Activated T-helper 1 cell treated with anti-CD3 and anti-CD28 coated beads, Interleukin-12 subunit alpha, Interleukin-12 subunit beta, Interleukin-2, Interleukin-4 antibody, amounts not matched to agents 30 ng/mL and 10 ng/mL and 1 ng/mL, durations not matched to agents 14 hours and 24 hours and 36 hours (primary cell): ENCODE results near the gene SYPL2. TPM values are rescaled to one million over a fixed set of nuclear protein-coding genes. Genes with fewer than 3 reads are reported as not detected.
A peak's percentile ranks its signal among the peaks of the same experiment; 100 is the strongest.
"Not testable (repeated sequence)": the region's sequence is repeated elsewhere in the genome, so short reads cannot be mapped to it uniquely, and the experiment has no call there.

Experiments used
- DNase-seq: peaks from one replicate; pipeline ENCODE4 v3.0.0; 2021; ENCODE audit warnings: low spot score
- H3K27ac Mint-ChIP-seq: one replicate; pipeline ENCODE4 v1.8.0; 2021; ENCODE audit warnings: mild to moderate bottlenecking, mixed read lengths
- H3K27me3 Mint-ChIP-seq: one replicate; pipeline ENCODE4 v1.8.0; 2022; ENCODE audit warnings: mild to moderate bottlenecking, moderate library complexity, mixed read lengths; ENCODE audit not compliant: insufficient read depth
- H3K36me3 Mint-ChIP-seq: one replicate; pipeline ENCODE4 v1.8.0; 2021; ENCODE audit warnings: low read depth, mixed read lengths
- H3K4me1 Mint-ChIP-seq: one replicate; pipeline ENCODE4 v1.8.0; 2021; ENCODE audit warnings: low read depth, mixed read lengths
- H3K4me3 Mint-ChIP-seq: one replicate; pipeline ENCODE4 v1.8.0; 2021; ENCODE audit warnings: mild to moderate bottlenecking, moderate library complexity, mixed read lengths
- H3K9me3 Mint-ChIP-seq: one replicate; pipeline ENCODE4 v1.8.0; 2021; ENCODE audit warnings: mixed read lengths
- intact Hi-C: fragments of 100-400 bp; cut with micrococcal nuclease; formaldehyde crosslinking; loops from one replicate; pipeline ENCODE4 v1.15.1; 2024
- total RNA-seq: library from RNA; stranded (reverse); gene quantifications from 2 replicates; pipeline ENCODE4 v1.2.3, GENCODE V29; 2022

The SYPL2 gene
- total RNA-seq, 1 donor from 2014 or later, result not detected

GRCh38 chr1:109445949-109446695, 20.2 kb upstream of the SYPL2 start:
- H3K36me3 Mint-ChIP-seq, H3K4me1 Mint-ChIP-seq, intact Hi-C loops, H3K4me3 Mint-ChIP-seq, H3K27ac Mint-ChIP-seq, DNase-seq, H3K9me3 Mint-ChIP-seq: not testable (repeated sequence)
- H3K27me3 Mint-ChIP-seq, result peaks cover 37% of the 10 kb centered on the region

- no peak for DNase-seq
- H3K4me1 Mint-ChIP-seq, result no peaks in the 10 kb centered on the region
- intact Hi-C loops, result no loop called here
Observed at GRCh38 chr1:109447524-109447923, 18.8 kb upstream of the SYPL2 start.

GRCh38 chr1:109454497-109455133, 11.7 kb upstream of the SYPL2 start:
- Mint-ChIP-seq H3K4me1 (no peaks in the 10 kb centered on the region), H3K27me3 (peaks cover 30% of the 10 kb centered on the region), H3K27ac (no peak overlapping the region), H3K9me3 (peaks cover 21% of the 10 kb centered on the region), H3K4me3 (no peak overlapping the region), H3K36me3 (no peaks in the 10 kb centered on the region)
- intact Hi-C loops, result no loop called here
- DNase-seq, result no peak

More at GRCh38 chr1:109447524-109447923, 18.8 kb upstream of the SYPL2 start:
- Mint-ChIP-seq H3K36me3 (no peaks in the 10 kb centered on the region), H3K27ac (no peak overlapping the region), H3K27me3 (peaks cover 38% of the 10 kb centered on the region), H3K4me3 (no peak overlapping the region), H3K9me3 (peaks cover 3% of the 10 kb centered on the region)

GRCh38 chr1:109457819-109458218, 8.5 kb upstream of the SYPL2 start:
- H3K9me3 Mint-ChIP-seq, result peaks cover 20% of the 10 kb centered on the region
- peaks cover 40% of the 10 kb centered on the region for H3K27me3 Mint-ChIP-seq
- intact Hi-C loops, result no loop called here
- DNase-seq, result no peak
- no peaks in the 10 kb centered on the region for H3K4me1 Mint-ChIP-seq
- H3K4me3 Mint-ChIP-seq, result no peak overlapping the region
- no peaks in the 10 kb centered on the region for H3K36me3 Mint-ChIP-seq
- no peak overlapping the region for H3K27ac Mint-ChIP-seq

GRCh38 chr1:109466125-109466451, 258 bp upstream of the SYPL2 start:
- no peaks in the 10 kb centered on the region for H3K4me1 Mint-ChIP-seq
- peak overlapping the region; percentile 72 for H3K4me3 Mint-ChIP-seq
- H3K36me3 Mint-ChIP-seq, result no peaks in the 10 kb centered on the region
- no peaks in the 10 kb centered on the region for H3K9me3 Mint-ChIP-seq
- no peak for DNase-seq
- H3K27ac Mint-ChIP-seq, result no peak overlapping the region
- peaks cover 82% of the 10 kb centered on the region for H3K27me3 Mint-ChIP-seq
- intact Hi-C loops, result loop anchor here (5.0 kb wide), 1 partner anchor 39 kb away; the partner anchor contains the start of gene PSMA5

- DNase-seq, result no peak
- Mint-ChIP-seq H3K4me1 (no peaks in the 10 kb centered on the region), H3K9me3 (no peaks in the 10 kb centered on the region), H3K36me3 (no peaks in the 10 kb centered on the region), H3K4me3 (peak overlapping the region; percentile 19), H3K27me3 (peaks cover 78% of the 10 kb centered on the region), H3K27ac (no peak overlapping the region)
- intact Hi-C loops, result loop anchor here (5.0 kb wide), 1 partner anchor 40 kb away; the partner anchor contains the start of gene PSMA5
Observed at GRCh38 chr1:109467301-109467777, 993 bp downstream of the SYPL2 start.

- peaks cover 76% of the 10 kb centered on the region for H3K27me3 Mint-ChIP-seq
Observed at GRCh38 chr1:109468061-109468460, 1.7 kb downstream of the SYPL2 start.

GRCh38 chr1:109468903-109469302, 2.6 kb downstream of the SYPL2 start:
- Mint-ChIP-seq H3K4me1 (no peaks in the 10 kb centered on the region), H3K4me3 (no peak overlapping the region), H3K27ac (no peak overlapping the region), H3K27me3 (peaks cover 71% of the 10 kb centered on the region), H3K36me3 (no peaks in the 10 kb centered on the region), H3K9me3 (no peaks in the 10 kb centered on the region)
- intact Hi-C loops, result loop anchor here (5.0 kb wide), 1 partner anchor 42 kb away; the partner anchor contains the start of gene PSMA5
- no peak for DNase-seq

More at GRCh38 chr1:109468061-109468460, 1.7 kb downstream of the SYPL2 start:
- Mint-ChIP-seq H3K9me3 (no peaks in the 10 kb centered on the region), H3K4me3 (no peak overlapping the region), H3K4me1 (no peaks in the 10 kb centered on the region), H3K36me3 (no peaks in the 10 kb centered on the region), H3K27ac (no peak overlapping the region)
- intact Hi-C loops, result loop anchor here (5.0 kb wide), 1 partner anchor 41 kb away; the partner anchor contains the start of gene PSMA5
- DNase-seq, result no peak

- H3K27me3 Mint-ChIP-seq, result peaks cover 58% of the 10 kb centered on the region
Observed at GRCh38 chr1:109470245-109470644, 3.9 kb downstream of the SYPL2 start.

GRCh38 chr1:109472779-109473178, 6.4 kb downstream of the SYPL2 start:
- no peak overlapping the region for H3K4me3 Mint-ChIP-seq
- H3K27ac Mint-ChIP-seq, result no peak overlapping the region
- intact Hi-C loops, result no loop called here
- H3K27me3 Mint-ChIP-seq, result peaks cover 46% of the 10 kb centered on the region
- DNase-seq, result no peak
- H3K36me3 Mint-ChIP-seq, result no peaks in the 10 kb centered on the region
- H3K9me3 Mint-ChIP-seq, result no peaks in the 10 kb centered on the region
- no peaks in the 10 kb centered on the region for H3K4me1 Mint-ChIP-seq

More at GRCh38 chr1:109470245-109470644, 3.9 kb downstream of the SYPL2 start:
- Mint-ChIP-seq H3K4me1 (no peaks in the 10 kb centered on the region), H3K36me3 (no peaks in the 10 kb centered on the region), H3K27ac (no peak overlapping the region), H3K9me3 (no peaks in the 10 kb centered on the region), H3K4me3 (no peak overlapping the region)
- intact Hi-C loops, result no loop called here
- no peak for DNase-seq

- H3K4me3 Mint-ChIP-seq, H3K4me1 Mint-ChIP-seq, DNase-seq, H3K9me3 Mint-ChIP-seq, H3K27ac Mint-ChIP-seq, intact Hi-C loops, H3K36me3 Mint-ChIP-seq: not testable (repeated sequence)
- peaks cover 40% of the 10 kb centered on the region for H3K27me3 Mint-ChIP-seq
Observed at GRCh38 chr1:109473284-109474057, 7.1 kb downstream of the SYPL2 start.

GRCh38 chr1:109474697-109475096, 8.4 kb downstream of the SYPL2 start:
- Mint-ChIP-seq H3K27me3 (peaks cover 32% of the 10 kb centered on the region), H3K4me1 (peaks cover 6% of the 10 kb centered on the region), H3K36me3 (no peaks in the 10 kb centered on the region), H3K9me3 (no peaks in the 10 kb centered on the region), H3K27ac (no peak overlapping the region), H3K4me3 (no peak overlapping the region)
- no peak for DNase-seq
- intact Hi-C loops, result no loop called here
